Subcutaneous abdominal adipose tissue (tissue), 5 donors: Measurements from ENCODE around the gene FAM124A.
A peak's percentile ranks its signal among the peaks of the same experiment; 100 is the strongest.

Experiments
- H3K27ac ChIP-seq: one replicate; pipeline ENCODE4 v1.7.0; 2013; ENCODE audit warnings: low read depth, mild to moderate bottlenecking, inconsistent platforms, low read length, moderate library complexity
- H3K27me3 ChIP-seq, 5 donors: one replicate each; pipeline ENCODE4 v1.7.0; 2013; ENCODE audit warnings: low read length in 5 of 5, inconsistent platforms in 1 of 5; ENCODE audit not compliant: control insufficient read depth in 5 of 5, insufficient read depth in 4 of 5
- H3K36me3 ChIP-seq, 5 donors: one replicate each; pipeline ENCODE4 v1.7.0; 2013; ENCODE audit warnings: low read length in 5 of 5; ENCODE audit not compliant: control insufficient read depth in 5 of 5, insufficient read depth in 5 of 5
- H3K4me1 ChIP-seq, 5 donors: one replicate each; pipeline ENCODE4 v1.7.0; 2013; ENCODE audit warnings: low read length in 5 of 5, mild to moderate bottlenecking in 3 of 5, moderate library complexity in 1 of 5; ENCODE audit not compliant: control insufficient read depth in 5 of 5, insufficient read depth in 5 of 5
- H3K4me3 ChIP-seq, 5 donors: one replicate each; pipeline ENCODE4 v1.7.0; 2013; ENCODE audit warnings: low read length in 5 of 5, low read depth in 1 of 5
- H3K9ac ChIP-seq, 5 donors: one replicate each; pipeline ENCODE4 v1.7.0; 2013; ENCODE audit warnings: low read length in 5 of 5, mild to moderate bottlenecking in 4 of 5, moderate library complexity in 3 of 5
- H3K9me3 ChIP-seq, 5 donors: one replicate each; pipeline ENCODE4 v1.7.0; 2013; ENCODE audit warnings: low read length in 5 of 5; ENCODE audit not compliant: control insufficient read depth in 5 of 5
- donor health status: healthy.
- donor health status: healthy.
- donor health status: healthy.
- donor health status: healthy.
- donor health status: healthy.

The FAM124A gene

DNA sequence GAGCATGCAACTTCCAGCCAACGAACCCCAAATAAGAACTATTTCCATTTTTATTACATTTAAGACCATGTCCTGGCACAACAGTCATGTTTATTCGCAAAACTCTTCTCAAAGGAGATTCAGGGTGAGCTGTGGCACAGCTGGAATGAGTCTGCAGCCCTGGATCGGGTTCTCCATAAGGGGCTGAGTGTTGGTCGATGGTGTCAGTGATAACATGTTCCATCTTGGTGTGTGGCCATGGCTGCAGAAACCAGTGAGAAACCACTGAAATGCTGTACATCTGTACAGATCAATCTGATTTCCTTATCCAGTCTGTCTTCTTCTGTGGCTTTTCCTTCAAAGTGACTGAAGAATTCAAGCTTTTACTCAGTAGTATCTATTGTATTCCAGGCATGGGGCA lies 15.2 kb downstream of the FAM124A start:
- H3K4me3 ChIP-seq = no peak overlapping the region
- H3K9ac ChIP-seq = no peak overlapping the region
- H3K27ac ChIP-seq = no peak overlapping the region
- H3K27me3 ChIP-seq = no peaks in the 10 kb centered on the region
- H3K36me3 ChIP-seq = no peaks in the 10 kb centered on the region
- peaks cover 0 to 19% (median 11%) of the 10 kb centered on the region in 5 donors for H3K4me1 ChIP-seq
- no peaks in the 10 kb centered on the region for H3K9me3 ChIP-seq

DNA sequence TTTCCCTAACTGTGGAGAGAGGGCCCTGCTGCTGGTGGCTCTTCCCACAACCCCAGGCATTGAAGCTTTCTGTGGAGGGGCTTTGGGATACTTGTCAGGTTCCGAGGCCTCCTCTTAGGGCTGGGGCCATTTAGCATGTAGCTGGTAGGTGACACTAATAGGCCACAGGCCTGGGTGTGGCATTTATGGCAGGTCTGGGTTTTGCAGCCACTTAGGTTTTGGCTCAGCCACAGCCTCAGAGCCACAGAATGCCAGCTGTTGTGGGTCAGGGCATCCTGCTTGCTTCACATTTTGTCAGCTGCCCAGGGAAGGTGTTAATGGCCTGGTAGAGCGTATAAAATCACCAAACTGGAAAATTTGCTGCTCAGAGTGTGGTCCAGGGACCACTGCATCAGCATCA lies 15.7 kb downstream of the FAM124A start:
- Histone ChIP-seq H3K9me3 (no peaks in the 10 kb centered on the region), H3K27me3 (no peaks in the 10 kb centered on the region), H3K36me3 (no peaks in the 10 kb centered on the region), H3K27ac (no peak overlapping the region), H3K4me1 (peaks cover 0 to 19% (median 11%) of the 10 kb centered on the region in 5 donors), H3K9ac (no peak overlapping the region), H3K4me3 (no peak overlapping the region)

DNA sequence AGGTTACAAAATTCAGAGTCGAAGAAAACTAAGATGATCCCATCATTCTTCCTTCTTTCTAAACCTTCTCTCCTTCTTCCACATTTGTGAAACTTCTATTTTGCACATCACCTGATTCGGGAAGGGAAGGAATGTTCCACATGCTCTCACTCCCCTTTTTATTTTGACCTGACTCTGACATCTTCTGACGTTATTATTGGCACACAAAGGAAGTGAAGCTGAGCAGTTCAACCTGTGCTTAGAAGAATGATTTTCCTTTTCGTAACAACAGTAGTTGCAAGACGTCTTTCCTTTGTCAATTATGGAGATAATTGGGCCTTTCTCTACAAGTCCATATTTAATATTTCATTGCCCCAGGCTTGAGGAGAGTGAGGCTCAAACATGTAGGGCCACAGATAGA lies 18.0 kb downstream of the FAM124A start:
- no peak overlapping the region for H3K4me3 ChIP-seq
- H3K9me3 ChIP-seq = no peaks in the 10 kb centered on the region
- no peaks in the 10 kb centered on the region for H3K27me3 ChIP-seq
- H3K27ac ChIP-seq = no peak overlapping the region
- peaks cover 0 to 19% (median 11%) of the 10 kb centered on the region in 5 donors for H3K4me1 ChIP-seq
- no peaks in the 10 kb centered on the region for H3K36me3 ChIP-seq
- H3K9ac ChIP-seq = no peak overlapping the region

DNA sequence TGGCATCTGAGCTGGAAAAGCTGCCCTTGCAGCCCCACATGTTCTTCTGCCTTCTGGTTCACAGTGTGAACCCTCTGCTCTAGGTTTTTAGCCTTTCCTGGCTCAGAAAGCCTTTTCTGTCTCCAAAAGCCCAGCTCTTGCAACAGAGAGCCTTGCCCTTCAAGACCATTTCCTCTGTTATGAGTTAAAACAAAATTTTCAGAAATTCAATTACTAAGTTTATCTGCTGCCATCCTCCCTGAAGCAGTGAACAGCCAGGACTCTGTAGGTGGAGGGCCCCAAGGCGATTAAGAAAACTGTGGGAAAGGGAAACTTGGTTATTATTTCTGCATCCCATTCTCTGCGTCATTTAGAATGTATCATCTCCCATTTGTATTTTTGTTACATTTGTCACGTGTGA lies 18.8 kb downstream of the FAM124A start:
- Histone ChIP-seq H3K4me3 (no peak overlapping the region), H3K9ac (no peak overlapping the region), H3K27ac (peak overlapping the region; percentile 18), H3K36me3 (no peaks in the 10 kb centered on the region), H3K4me1 (peaks cover 0 to 18% (median 8%) of the 10 kb centered on the region in 5 donors), H3K9me3 (no peaks in the 10 kb centered on the region), H3K27me3 (no peaks in the 10 kb centered on the region)

DNA sequence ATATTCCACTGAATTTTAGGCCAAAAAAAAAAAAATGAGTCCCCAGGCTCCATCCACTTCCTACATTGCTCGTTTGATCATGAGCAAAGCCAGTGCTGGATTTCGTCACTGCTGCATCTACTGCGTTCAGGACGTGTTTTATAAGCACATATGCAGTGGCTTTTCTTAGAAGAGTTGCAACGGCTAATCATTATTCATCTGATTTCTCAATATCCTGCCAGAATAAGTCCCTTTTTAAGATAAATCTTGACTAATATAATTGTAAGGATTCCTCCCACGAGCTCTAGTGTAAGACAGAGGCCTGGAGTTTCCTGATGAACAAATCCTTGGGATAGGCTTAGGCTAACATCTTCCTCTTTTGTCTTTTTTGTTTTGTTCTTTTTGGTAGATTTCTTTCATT lies 19.5 kb downstream of the FAM124A start:
- Histone ChIP-seq H3K9me3 (no peaks in the 10 kb centered on the region), H3K36me3 (no peaks in the 10 kb centered on the region), H3K9ac (no peak overlapping the region), H3K4me3 (no peak overlapping the region), H3K4me1 (peaks cover 0 to 13% (median 6%) of the 10 kb centered on the region in 5 donors), H3K27ac (no peak overlapping the region), H3K27me3 (no peaks in the 10 kb centered on the region)

DNA sequence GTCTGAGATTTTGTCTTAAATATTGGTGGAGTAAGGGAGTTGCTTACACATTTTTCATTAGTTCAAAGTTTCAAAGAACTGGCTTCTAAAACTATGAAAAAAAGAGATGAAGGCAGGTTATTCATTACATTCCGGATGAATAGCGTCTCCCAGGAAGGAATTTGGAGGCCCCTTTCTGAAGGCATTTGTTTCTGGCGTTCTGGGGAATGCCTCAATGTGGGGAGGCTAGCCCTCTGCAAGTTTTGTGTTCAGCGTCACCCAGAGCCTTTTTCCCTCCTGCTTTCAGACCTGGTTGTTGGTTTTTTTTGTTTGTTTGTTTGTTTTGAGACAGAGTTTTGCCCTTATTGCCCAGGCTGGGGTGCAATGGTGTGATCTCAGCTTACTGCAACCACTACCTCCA lies 21.0 kb downstream of the FAM124A start:
- Histone ChIP-seq H3K36me3 (no peaks in the 10 kb centered on the region), H3K4me1 (peaks cover 0 to 13% (median 6%) of the 10 kb centered on the region in 5 donors), H3K27me3 (no peaks in the 10 kb centered on the region), H3K27ac (no peak overlapping the region), H3K4me3 (no peak overlapping the region), H3K9me3 (no peaks in the 10 kb centered on the region), H3K9ac (no peak overlapping the region)

DNA sequence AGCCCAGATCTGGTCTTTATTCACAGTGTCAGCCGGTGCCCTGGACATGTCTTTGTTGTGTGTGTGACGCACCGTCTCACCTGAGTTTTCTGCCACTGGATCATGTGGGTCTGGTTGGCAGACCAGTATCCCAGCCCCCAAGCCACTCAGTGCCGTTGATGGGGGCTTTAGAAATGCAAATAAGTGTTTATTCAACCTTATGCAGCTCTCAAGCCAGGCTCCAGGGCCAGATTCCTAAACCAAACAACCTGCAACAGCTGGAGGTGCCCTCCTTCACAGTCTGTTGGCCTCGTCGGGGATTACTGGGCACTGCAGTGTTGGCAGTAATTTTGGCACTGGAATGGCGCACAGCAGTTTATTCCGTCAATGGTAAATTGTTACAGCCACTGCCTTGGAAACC lies 21.6 kb downstream of the FAM124A start:
- Histone ChIP-seq H3K27ac (no peak overlapping the region), H3K4me1 (peaks cover 0 to 13% (median 6%) of the 10 kb centered on the region in 5 donors), H3K9me3 (no peaks in the 10 kb centered on the region), H3K27me3 (no peaks in the 10 kb centered on the region), H3K9ac (no peak overlapping the region), H3K4me3 (no peak overlapping the region), H3K36me3 (no peaks in the 10 kb centered on the region)

DNA sequence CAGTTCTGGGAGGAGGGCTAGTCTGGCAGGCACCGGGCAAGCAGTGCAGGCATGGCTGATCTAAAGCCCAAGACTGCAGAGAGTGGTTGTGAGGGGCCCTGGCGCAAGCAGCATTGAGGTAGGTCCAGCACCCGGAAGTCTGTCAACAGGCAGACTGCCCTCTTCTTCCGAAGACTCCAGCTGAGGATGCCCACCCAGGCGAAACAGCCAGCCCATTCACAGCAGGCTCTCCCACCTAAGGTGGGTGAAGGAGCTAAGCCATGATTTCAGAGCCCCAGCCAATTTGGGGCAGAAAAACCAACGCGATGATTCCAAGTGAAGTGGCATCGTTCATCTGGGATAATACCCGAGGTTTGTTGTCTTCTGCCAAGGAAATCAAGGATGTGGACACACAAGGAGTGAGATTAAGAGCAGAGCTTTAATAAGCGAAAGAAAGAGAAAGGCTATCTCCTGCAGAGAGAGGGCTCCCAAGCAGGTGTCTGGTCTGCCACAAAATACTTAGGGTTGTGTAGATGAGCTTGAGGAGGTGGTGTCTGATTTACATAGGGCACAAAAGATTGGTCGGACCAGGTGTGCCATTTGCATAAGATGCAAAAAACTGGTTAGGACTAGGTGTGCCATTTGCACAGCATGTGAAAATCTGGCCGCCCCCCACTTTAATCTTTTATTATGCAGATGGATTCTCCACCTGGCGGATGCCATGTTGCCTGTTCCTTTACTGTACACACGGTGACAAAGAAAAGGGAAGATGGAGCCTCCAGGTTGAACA lies 22.6 kb downstream of the FAM124A start:
- Histone ChIP-seq H3K36me3 (no peaks in the 10 kb centered on the region), H3K27ac (no peak overlapping the region), H3K4me1 (peaks cover 0 to 14% (median 6%) of the 10 kb centered on the region in 5 donors), H3K4me3 (no peak overlapping the region), H3K27me3 (no peaks in the 10 kb centered on the region), H3K9ac (no peak overlapping the region), H3K9me3 (no peaks in the 10 kb centered on the region)

DNA sequence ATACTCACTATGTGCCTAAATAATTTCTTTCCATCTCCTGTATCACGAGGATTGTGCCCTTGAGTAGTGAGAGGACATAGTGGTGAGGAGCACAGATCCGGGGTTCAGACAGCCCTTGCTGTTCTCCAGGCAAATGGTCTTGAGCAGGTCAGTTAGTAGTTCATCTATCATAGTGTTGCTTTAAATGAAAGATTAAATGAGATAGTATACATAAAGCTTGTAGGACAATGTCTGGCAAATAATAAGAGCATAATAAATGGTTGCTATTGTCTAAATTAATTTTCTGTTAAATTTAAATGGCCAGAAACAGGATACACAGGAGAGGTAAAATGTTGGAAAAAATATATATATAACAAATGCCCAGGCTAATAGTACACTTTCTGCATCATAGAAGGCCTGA lies 23.4 kb downstream of the FAM124A start:
- H3K4me1 ChIP-seq = peaks cover 0 to 16% (median 6%) of the 10 kb centered on the region in 5 donors
- no peak overlapping the region for H3K27ac ChIP-seq
- no peak overlapping the region for H3K9ac ChIP-seq
- H3K9me3 ChIP-seq = no peaks in the 10 kb centered on the region
- H3K27me3 ChIP-seq = no peaks in the 10 kb centered on the region
- H3K4me3 ChIP-seq = no peak overlapping the region
- H3K36me3 ChIP-seq = no peaks in the 10 kb centered on the region

DNA sequence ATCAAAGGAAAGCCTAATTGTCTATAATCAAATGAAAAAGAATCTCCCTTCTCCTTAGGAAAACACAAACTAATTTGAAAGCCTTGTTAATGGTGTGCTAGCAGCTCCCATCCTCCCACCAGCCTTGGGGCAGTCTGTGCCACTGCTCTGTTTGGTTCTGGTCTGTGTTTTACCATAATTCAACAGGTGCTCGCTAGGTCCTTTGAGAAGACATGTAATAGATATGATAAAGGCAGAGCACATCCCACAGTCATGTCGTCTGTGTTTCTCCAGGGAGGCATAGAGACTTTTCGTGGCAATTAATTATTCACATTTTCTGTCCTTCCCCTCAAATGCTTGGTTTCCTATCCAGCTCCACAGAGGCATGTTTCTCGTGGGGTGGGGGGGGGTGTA lies 23.8 kb downstream of the FAM124A start:
- H3K9ac ChIP-seq = no peak overlapping the region
- no peaks in the 10 kb centered on the region for H3K36me3 ChIP-seq
- H3K4me3 ChIP-seq = no peak overlapping the region
- H3K4me1 ChIP-seq = peaks cover 0 to 12% (median 3%) of the 10 kb centered on the region in 5 donors
- H3K27ac ChIP-seq = no peak overlapping the region
- no peaks in the 10 kb centered on the region for H3K27me3 ChIP-seq
- H3K9me3 ChIP-seq = no peaks in the 10 kb centered on the region
